HG03439 (cell line): ENCODE measurements around the gene NHS.
"Not testable (repeated sequence)": the region's sequence is repeated elsewhere in the genome, so short reads cannot be mapped to it uniquely, and the experiment has no call there.

Experiments used
- ATAC-seq: cut with Tn5 transposase; IDR thresholded peaks from one replicate; pipeline ENCODE4 v1.9.1; 2021; ENCODE audit warnings: mild to moderate bottlenecking, moderate library complexity; ENCODE audit not compliant: unreplicated experiment

The NHS gene

DNA sequence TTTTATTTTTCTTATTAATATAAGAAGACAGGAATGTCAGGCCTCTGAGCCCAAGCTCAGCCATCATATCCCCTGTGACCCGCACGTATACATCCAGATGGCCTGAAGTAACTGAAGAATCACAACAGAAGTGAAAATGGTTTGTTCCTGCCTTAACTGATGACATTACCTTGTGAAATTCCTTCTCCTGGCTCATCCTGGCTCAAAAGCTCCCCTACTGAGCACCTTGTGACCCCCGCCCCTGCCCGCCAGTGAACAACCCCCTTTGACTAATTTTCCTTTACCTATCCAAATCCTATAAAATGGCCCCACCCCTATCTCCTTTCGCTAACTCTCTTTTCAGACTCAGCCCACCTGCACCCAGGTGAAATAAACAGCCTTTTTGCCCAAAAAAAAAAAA, 71.3 kb downstream of the NHS start:
- ATAC-seq: not testable (repeated sequence)

DNA sequence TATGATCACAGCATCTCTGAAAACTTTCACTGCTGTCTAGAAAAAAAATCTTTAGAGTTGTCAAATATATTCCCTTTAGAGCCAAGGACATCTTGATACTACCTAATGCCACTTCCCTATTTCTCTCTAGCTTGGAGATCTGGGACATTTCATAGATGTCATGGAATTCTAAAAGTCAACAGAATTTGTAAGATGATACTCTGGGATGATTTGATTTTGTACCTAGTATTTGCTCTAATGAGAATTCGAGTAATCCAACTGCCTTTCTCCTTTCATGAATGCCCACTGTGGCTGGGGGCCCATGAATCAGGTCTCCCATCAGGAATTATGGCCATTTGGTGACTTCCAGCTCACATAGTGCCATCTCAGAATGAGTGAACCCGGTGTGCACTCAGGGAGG, 73.2 kb downstream of the NHS start:
- no peak for ATAC-seq

- no peak for ATAC-seq
Observed at GRCh38 chrX:17449866-17450265, 74.9 kb downstream of the NHS start.

GRCh38 chrX:17453788-17454187, 78.8 kb downstream of the NHS start:
- no peak for ATAC-seq

GRCh38 chrX:17456526-17456925, 81.5 kb downstream of the NHS start:
- ATAC-seq: no peak

GRCh38 chrX:17459008-17459611, 84.1 kb downstream of the NHS start:
- ATAC-seq: no peak

DNA sequence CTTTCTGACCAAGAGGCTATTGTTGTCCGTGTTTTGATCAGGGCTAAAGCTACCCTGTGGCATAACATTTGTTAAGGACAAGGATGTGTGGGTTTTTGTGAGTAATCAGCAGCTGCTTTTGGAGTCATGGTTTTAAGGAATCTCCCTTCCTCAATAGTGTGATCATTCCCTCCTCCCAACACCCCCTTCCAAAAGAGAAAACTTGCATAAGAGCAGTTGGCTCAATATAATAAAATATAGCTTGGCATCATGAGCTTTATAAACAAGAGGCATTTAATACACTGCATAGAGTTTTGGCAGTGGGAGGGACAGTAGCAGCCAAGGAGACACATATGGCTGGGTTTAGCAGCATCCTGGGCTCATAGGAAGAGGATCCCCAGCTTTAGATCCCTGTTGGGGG, 84.7 kb downstream of the NHS start:
- ATAC-seq: no peak

- no peak for ATAC-seq
Observed at GRCh38 chrX:17462881-17463280, 87.9 kb downstream of the NHS start.

DNA sequence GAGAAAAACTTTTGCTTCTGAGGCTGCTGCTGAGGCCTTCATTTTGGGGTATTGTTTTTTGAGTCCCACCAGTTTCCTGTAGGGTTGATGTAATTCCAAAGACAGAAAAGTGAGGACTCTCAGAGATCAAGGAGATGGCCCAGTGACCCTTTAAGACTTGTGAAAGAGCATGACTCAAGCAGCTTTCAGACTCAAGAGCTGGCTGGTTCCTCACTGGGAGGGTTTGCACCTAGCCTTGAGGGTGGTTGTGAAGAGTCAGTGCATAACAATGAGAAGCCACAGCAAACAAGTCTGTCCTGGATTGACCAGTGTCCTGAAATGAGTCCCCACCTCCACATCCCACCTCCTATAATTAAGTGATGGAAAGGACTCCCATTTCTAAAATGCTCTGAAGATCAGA, 89.2 kb downstream of the NHS start:
- ATAC-seq: no peak

DNA sequence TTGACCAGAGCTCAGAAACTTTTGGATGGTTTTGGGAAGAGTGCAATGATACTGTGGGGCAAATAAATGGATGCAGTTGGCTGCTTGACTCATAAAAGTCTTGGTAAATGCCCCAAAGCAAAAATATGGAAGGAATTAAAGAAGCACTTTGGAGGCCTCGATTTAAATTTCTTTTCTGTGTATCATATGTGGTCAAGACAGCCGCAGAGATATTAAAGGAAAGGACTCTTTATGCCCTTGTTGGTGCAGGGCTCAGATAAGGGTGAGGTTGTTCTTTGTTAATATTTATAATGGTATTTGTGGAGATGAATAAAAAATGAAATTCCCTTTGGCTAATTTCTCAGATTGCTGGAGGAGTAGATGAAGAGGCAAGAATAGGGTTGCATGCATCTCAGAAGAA, 90.2 kb downstream of the NHS start:
- ATAC-seq: no peak

GRCh38 chrX:17465802-17466201, 90.8 kb downstream of the NHS start:
- ATAC-seq: no peak

GRCh38 chrX:17470136-17470535, 95.1 kb downstream of the NHS start:
- no peak for ATAC-seq

DNA sequence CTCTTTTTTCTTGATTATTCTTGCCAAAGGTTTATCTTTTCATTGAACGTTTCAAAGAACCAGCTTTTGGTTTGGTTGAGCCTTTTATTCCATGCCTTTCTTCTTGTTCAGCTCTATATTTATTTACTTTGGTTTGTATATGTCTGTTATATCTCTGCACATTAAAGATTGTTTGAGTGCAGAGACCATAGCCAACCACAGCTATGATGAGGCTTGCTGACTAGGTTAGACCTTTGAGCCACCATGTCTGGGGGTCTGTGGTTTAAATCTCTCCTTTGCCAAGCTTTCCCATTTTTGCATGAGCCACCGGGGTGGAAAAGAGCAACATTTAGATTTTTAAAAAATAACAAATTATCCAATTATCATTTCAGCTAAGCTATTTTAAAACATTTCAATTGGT, 96.1 kb downstream of the NHS start:
- ATAC-seq: no peak

GRCh38 chrX:17471861-17472260, 96.9 kb downstream of the NHS start:
- no peak for ATAC-seq

- no peak for ATAC-seq
Observed at GRCh38 chrX:17472424-17472823, 97.4 kb downstream of the NHS start.

GRCh38 chrX:17473021-17473420, 98.0 kb downstream of the NHS start:
- no peak for ATAC-seq

DNA sequence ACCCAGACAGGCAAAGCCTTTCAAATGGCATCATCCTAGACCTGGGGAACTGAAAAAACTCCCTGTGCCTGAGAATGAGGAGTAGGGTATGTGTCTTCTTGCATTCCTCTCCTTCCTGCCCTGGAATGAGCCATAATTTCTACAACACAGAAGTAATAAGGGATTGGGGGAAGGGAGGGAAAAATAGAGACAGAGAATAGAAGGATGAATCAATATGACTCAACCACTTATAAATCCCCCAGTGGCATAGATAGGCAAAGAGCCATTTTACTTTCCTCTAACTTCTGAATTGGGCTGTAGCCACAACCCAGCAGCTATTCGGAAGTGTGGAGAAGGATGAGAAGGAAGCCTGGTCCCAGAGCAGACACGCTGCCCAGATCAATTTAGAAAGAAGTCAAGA, 99.9 kb downstream of the NHS start:
- no peak for ATAC-seq

DNA sequence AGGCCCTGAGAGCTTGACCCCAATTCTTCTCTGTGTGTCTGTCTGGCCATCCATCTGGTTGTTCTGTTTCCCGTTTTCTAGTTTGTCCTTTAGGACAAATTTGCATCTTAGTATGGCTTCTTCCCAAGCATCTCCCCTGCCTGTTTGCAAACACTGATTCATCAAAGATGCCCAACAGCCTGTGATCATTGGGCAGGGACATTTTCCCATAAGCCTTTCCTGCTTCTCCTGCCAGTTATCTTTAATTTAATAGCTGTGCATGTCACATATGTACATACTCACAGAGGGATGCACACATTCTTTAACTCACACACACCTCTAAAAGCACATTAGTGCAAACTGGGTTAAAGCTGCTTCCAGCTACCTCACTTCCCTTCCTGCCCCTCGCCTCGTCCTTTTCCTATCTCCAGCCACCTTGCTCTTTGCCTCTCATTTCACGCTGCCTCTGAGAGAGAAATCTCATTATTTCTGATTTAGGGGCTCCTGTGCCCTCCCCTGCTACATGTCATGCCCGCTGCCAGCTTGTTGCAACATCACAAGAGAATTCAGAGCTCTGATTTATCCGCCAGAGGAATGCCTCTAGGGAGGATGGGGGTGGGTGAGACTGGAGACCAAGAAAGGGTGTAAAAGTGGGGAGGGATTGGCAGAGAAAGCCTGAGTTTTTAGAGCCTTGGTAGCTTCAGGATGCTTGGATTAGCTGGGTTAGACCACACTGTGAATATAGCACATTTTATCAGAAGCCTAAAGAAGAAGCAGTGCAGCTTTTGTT, 100.6 kb downstream of the NHS start:
- no peak for ATAC-seq

GRCh38 chrX:17476411-17476810, 101.4 kb downstream of the NHS start:
- ATAC-seq: no peak

DNA sequence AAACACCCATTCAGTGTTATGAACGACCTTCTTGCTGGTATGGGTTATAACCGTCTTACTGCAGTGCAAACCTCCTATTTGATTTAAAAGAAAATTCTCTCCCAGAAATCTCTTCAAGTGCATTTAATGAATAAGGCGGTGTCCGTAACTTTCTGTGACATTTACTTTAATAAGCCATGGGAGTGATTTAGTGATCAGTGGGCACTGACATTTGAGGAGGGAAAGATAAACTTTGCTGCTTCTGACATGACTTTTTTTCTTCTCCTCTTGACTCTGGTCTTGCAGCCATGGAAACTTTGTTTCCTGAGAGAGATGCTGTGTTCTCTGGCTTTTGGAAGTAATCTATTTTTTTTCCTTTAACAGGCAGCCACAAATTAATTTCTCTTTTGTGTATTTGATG, 106.1 kb downstream of the NHS start:
- no peak for ATAC-seq

- ATAC-seq: no peak
Observed at GRCh38 chrX:17484592-17484991, 109.6 kb downstream of the NHS start.

DNA sequence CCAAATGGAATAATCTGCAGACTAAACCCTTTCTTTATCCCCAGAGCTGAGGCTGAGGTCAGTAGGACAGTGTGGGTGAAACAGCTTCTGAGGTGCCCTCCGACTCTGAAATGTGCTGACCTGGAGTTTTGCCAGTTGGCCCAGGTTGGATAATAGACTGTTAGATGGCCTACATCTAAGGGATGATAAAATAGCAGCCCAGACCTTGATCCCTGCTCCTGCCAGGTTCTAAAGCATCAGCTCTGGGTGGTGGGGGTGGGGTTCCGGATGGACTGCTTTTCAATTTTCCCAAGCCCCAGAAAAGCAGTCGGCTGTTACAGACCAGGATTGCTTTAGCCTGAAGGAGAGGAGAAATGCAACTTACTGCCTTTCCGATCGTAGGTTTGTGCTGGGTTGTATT, 110.4 kb downstream of the NHS start:
- no peak for ATAC-seq

DNA sequence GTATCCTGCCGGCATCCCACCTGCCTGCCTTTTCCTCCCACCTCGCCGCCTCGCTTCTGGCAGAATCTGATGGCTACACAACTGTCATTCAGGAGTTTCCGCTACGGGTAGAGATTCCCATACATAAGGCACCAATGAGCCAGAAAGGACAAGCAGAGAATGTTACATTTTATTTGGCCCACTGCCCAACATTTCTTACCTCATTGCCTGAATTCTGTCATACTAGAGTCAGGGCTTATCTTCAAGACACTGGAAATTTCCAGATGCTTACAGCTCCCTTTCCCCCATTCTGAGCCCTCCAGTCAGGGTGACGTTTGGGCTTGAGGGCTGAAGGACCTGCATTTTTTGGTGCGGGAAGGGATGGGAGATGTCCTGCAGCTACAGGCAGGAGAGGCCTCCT, 113.0 kb downstream of the NHS start:
- ATAC-seq: no peak
